Tibial nerve (tissue), 4 donors: ENCODE data around the gene TNIK.
"Not testable (repeated sequence)": the region's sequence is repeated elsewhere in the genome, so short reads cannot be mapped to it uniquely, and the experiment has no call there.

Experiments
- EP300 ChIP-seq, 2 donors: sonication (generic); formaldehyde crosslinking; IDR thresholded peaks; one replicate each; pipeline ENCODE4 v1.6.1; 2017; ENCODE audit warnings: antibody characterized with exemption in 2 of 2, mild to moderate bottlenecking in 1 of 2
- POLR2A ChIP-seq, 2 donors: fragments of 450-650 bp; IDR thresholded peaks; one replicate each; pipeline ENCODE4 v1.6.1; 2017; ENCODE audit warnings: antibody characterized with exemption in 2 of 2, mild to moderate bottlenecking in 2 of 2, moderate library complexity in 2 of 2
- TF ChIP-seq, protein P1 (sequence below), 5 experiments: fragments of 200-600 bp in 3 of 5; fragments of 450-650 bp in 2 of 5; sonication (generic) in 3 of 5; IDR thresholded peaks; one replicate each; pipeline ENCODE4 v1.5.1; 2016 to 2019; ENCODE audit warnings: antibody characterized with exemption in 5 of 5, mild to moderate bottlenecking in 3 of 5, moderate library complexity in 2 of 5

DNA sequence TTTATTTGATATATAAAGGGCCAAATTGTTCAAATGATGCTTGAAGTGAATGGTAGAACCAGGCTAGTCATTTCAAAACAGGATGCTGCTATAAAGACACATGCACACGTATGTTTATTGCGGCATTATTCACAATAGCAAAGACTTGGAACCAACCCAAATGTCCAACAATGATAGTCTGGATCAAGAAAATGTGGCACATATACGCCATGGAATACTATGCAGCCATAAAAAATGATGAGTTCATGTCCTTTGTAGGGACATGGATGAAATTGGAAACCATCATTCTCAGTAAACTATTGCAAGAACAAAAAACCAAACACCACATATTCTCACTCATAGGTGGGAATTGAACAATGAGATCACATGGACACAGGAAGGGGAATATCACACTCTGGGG lies 172.4 kb downstream of the TNIK start:
- TF ChIP-seq, protein P1, sequence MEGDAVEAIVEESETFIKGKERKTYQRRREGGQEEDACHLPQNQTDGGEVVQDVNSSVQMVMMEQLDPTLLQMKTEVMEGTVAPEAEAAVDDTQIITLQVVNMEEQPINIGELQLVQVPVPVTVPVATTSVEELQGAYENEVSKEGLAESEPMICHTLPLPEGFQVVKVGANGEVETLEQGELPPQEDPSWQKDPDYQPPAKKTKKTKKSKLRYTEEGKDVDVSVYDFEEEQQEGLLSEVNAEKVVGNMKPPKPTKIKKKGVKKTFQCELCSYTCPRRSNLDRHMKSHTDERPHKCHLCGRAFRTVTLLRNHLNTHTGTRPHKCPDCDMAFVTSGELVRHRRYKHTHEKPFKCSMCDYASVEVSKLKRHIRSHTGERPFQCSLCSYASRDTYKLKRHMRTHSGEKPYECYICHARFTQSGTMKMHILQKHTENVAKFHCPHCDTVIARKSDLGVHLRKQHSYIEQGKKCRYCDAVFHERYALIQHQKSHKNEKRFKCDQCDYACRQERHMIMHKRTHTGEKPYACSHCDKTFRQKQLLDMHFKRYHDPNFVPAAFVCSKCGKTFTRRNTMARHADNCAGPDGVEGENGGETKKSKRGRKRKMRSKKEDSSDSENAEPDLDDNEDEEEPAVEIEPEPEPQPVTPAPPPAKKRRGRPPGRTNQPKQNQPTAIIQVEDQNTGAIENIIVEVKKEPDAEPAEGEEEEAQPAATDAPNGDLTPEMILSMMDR (IDR thresholded peaks at IDR 0.05) = not testable (repeated sequence)
- TF ChIP-seq POLR2A, EP300 (IDR thresholded peaks at IDR 0.05): not testable (repeated sequence)
